Stimulated activated CD4-positive, alpha-beta T cell treated with anti-CD3 and anti-CD28 coated beads, TNF-alpha, amount 100 ng/mL, for 1 hour (primary cell): ENCODE results near the gene ZNF740.
A peak's percentile ranks its signal among the peaks of the same experiment; 100 is the strongest.
"Not testable (repeated sequence)": the region's sequence is repeated elsewhere in the genome, so short reads cannot be mapped to it uniquely, and the experiment has no call there.

Experiments used
- DNase-seq, 3 donors: peaks; one replicate each; pipeline ENCODE4 v3.0.0-alpha.2; 2020; ENCODE audit warnings: low read depth in 3 of 3, low spot score in 1 of 3

Gene ZNF740

DNA sequence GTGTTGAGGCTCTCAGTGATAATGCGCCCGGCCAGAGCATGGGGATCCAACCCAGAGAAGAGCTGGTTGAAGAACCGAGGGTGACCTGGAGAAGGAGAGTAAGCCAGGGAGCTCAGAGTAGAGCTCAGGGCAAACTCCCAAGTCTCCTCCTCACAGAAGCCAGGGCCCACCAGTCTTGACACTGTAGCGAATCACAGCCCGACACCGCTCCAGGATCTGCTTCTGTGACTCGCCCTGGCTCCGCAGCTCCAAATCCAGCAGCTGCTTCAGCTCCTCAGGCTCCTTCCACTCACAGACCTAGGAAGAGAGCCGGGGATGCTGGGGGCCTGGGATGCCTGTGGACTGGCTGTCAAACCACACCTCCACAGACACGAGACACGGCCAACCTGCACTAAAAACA lies 8.2 kb upstream of the ZNF740 start:
- no peak for DNase-seq

- DNase-seq = no peak
These were observed 7.3 kb upstream of the ZNF740 start for GRCh38 chr12:53173085-53173715.

DNA sequence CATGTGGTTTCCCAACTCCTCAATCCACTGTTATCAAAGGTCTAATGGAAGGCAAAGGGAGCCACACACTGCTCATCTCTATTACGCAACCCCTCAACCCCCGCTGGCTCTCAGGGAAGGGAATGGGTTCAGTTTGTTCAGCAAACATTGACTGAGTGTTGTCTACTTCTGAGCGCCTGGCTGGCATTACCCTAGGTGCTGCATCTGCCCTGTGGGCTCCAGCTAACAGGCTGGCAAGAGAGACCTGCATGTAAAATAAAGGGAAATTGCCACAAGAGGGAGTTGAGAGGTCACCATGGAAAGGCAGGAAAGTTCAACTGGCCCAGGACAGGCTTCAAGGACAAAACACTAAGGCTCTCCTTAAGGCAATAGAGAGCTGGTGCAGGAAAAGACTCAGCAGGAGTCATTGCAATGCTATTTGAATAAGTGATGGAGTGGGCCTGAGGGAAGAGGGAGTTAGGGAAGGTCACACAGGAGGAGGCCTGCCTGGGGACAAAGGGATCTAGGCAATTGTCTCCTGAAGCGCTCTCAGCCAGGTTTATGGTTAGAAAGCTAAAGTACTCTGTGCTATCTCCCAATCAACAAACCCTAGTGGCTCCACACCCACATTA lies 5.5 kb upstream of the ZNF740 start:
- no peak for DNase-seq

DNA sequence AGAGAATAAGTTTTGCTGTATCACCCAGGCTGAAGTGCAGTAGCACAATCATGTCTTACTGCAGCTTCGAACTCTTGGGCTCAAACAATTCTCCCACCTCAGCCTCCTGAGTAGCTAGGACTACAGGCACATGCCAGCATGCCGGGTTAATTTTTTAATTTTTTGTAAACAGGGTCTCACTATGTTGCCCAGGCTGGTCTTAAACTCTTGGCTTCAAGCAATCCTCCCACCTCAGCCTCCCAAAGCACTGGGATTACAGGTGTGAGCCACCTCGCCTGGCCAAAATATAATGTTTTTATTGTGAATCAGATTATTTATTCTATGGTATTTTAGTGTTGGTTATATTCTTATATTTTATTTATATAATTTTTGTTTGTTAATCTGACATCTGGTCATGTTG lies 3.8 kb upstream of the ZNF740 start:
- no peak for DNase-seq

DNA sequence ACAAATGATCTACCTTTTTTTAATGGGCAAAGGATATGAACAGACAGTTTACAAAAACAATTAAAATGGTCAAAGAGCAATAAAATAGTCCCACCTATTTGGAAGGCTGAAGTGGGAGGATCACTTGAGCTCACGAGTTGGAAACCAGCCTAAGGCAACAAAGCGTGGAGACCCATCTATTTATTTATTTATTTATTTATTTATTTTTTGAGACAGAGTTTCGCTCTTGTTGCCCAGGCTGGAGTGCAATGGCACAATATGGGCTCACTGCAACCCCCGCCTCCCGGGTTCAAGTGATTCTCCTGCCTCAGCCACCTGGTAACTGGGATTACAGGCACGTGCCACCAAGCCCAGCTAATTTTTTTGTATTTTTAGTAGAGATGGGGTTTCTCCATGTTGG lies 3.1 kb upstream of the ZNF740 start:
- DNase-seq = not testable (repeated sequence)

GRCh38 chr12:53178803-53179202 lies 1.7 kb upstream of the ZNF740 start:
- not testable (repeated sequence) for DNase-seq

DNA sequence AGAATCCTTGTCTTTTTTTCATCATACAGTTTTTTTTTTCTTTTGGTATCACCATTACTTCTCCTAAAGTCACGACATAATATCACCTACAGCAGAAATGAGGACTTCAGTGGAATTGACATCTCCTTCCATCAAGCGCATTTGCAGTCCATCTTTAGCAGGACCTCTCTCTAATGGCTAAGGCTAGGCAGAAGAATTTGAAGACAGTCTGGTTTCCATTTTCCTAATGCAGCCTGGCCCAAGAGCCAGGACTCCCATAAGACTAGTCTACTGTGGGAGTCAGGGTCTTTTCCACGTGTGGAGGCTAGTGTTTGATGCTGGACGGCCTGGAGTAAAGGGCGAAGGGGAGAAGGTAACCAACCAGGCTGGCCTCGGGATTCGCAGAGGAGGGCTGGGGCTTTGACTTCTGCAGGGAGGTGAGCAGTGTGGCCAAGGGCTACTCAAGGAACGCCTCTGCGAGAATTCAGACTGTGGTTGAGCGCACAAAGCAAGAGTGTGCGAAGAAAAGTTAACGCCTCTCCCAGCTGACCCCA lies 769 bp upstream of the ZNF740 start:
- no peak for DNase-seq

DNA sequence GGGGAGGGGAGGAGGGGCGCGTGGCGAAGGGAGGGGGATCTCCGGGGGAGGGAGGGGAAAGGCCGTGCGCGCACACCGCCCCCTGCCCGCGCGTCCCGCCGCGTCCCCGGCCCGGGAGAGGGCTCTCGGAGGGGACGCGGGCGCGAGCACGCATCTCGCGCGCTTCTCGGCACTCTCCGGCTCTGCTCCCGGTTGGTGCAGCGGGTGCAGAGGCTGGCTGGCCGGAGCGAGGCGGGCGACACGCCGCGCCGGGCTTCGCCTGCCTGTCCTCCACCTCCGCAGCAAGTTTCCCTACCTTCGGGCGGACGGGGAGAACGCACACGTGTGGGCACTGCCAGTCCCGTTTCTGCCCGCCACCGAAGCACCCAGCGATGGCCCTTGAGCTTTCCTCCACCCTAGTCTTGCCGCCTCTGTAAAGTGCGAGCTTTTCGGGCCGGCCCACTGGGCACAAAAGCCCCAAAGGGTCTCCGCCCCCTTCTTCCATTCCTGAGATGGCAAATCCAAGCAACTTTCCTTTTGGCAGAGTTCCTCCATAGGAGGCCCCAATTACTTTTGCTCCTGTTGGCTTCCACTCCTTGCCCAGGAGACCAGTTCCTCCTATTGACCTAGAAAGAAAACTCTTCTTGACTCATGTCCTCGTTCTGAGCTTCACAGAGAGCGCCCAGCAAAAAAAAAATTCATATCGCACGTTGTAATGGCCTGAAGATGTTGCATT lies 566 bp downstream of the ZNF740 start:
- peak; percentile 48 to 70 (median 64) for DNase-seq

DNA sequence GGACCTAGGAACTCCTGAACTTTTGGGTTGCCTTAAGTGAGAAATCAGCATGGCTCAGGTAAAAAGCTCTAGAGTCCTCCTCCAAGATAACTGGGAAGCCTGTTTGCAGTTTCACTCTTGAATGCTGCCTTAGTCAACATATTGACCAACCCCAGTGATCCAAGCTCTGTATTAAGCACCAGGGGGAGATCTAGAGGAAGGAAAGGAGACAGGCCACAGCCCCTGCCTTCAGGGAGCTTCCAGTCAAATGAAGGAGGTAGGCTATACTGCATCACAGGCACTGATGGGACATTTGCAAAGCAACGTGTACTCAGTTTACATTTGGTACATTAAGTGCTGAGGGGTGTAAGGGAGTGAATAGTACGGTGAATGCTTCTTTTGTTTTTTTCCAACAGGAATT lies 1.4 kb downstream of the ZNF740 start:
- DNase-seq = no peak

- no peak for DNase-seq
These were observed 2.4 kb downstream of the ZNF740 start for GRCh38 chr12:53182903-53183302.

- no peak for DNase-seq
These were observed 4.3 kb downstream of the ZNF740 start for GRCh38 chr12:53184828-53185227.

GRCh38 chr12:53185582-53186153 lies 5.1 kb downstream of the ZNF740 start:
- no peak for DNase-seq

- no peak for DNase-seq
These were observed 6.2 kb downstream of the ZNF740 start for GRCh38 chr12:53186745-53187144.

- DNase-seq = no peak
These were observed 6.8 kb downstream of the ZNF740 start for GRCh38 chr12:53187145-53187899.

GRCh38 chr12:53190108-53190729 lies 9.7 kb downstream of the ZNF740 start:
- peak in 1 of 3 donors; percentile 36 for DNase-seq

DNA sequence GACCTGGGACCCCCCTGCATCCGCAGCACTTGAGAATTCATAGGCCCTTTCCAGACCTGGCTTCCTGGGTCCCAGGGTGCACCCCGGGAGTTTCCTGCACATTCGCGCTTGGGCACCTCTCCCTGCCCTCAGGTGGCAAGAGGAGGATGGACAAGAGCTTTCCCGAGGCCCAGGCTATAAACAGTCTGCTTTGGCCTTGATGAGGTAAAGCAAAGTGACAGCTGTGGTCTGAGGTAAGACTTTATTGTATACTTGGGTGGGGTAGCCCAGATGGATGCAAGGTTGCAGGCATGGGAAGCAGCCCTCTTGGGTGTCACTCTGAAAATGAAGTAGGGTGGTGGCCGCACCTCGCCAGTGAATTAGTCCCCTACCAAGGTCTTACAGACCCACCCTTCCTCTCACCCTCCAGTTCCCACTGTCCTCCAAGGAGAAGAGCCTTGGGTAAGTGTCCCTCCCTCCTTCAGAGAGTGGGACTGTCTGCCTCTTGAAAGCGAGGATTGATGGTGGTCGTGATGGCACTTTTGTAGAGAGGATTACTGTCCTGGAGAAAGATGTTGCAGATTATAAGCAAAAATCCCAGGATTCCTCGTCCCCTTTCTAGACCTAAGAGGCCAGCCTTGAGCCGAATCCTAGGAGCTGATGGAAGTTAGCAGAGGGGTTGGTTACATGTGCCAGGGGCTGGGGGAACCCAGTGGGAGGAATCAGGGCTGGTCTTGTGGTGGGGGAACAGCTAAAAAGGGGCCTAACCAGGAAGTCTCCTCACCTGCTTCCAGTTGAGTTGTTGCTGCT lies 10.8 kb downstream of the ZNF740 start:
- DNase-seq = no peak

GRCh38 chr12:53191885-53192530 lies 11.5 kb downstream of the ZNF740 start:
- no peak for DNase-seq

DNA sequence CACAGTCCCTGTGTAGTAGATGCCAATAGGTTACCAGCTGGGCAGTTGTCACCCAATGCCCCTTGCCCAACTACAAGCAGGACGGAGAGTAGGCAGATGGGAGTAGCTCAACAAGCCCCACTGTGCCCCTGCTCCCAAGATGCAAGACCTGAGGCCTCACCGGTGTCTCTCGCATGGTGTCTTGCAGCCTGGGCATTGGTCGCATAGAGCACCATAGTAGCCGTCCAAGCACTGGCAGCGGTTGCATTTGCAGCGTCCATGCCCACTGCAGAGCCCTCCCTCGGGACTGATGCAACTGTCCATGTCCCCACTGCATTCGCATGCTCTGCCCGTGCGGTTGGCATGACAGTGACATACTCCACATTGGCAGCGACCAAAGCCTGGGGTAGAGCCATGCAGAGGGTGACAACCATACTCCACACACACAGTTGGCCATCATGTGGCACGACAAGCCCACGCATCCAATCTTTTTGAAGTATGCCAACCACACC lies 12.1 kb downstream of the ZNF740 start:
- no peak for DNase-seq

DNA sequence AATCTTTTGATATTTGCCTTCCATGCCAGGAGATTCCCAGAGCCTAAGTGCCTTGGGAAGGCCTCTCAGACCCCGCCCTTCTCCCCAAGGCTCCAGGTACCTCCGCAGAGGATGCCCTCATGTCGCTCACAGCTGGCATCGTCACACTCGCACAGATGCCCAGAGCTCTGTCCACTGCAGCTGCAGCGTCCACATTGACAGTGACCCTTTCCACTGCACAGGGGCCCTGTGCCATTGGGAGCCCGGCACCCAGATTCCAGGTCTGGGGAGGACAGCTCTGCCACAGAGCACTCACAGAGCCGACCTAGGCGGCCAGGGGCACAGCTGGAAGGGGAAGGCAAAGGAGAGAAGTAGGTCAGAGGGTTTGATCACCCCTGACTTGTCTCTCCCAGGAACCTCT lies 12.5 kb downstream of the ZNF740 start:
- DNase-seq = no peak
